OCI-M1 (cell line): Measurements from ENCODE around the gene GALT.
"Not testable (repeated sequence)": the region's sequence is repeated elsewhere in the genome, so short reads cannot be mapped to it uniquely, and the experiment has no call there.

Experiments
- DNase-seq: peaks from one replicate; lab custom pipeline; 2025; lab: John Stamatoyannopoulos, UW

Gene GALT

GRCh38 chr9:34627716-34628655 is 18.5 kb upstream of the GALT start:
- no peak for DNase-seq

GRCh38 chr9:34628656-34629490 is 17.6 kb upstream of the GALT start, which contains the start of gene ARID3C:
TSS of gene ARID3C (minus strand) at chr9:34629066. CDS start at chr9:34628014, 1,052 bp downstream.
- DNase-seq: no peak

DNA sequence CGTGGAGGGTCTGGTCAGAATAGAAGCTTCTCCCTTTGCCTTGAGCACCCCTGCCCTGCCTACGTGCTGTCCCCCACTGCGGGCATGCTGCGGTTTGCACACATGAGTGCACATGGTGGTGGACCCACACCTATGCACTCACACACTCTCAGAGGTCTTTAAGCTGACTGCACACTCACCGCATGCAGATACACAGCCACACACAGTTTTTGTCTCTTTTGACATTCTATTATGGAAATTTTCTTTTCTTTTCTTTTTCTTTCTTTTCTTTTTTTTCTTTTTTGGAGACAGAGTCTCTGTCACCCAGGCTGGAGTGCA is 17.0 kb upstream of the GALT start:
- no peak for DNase-seq

GRCh38 chr9:34630402-34631154 is 15.9 kb upstream of the GALT start:
- DNase-seq: no peak

DNA sequence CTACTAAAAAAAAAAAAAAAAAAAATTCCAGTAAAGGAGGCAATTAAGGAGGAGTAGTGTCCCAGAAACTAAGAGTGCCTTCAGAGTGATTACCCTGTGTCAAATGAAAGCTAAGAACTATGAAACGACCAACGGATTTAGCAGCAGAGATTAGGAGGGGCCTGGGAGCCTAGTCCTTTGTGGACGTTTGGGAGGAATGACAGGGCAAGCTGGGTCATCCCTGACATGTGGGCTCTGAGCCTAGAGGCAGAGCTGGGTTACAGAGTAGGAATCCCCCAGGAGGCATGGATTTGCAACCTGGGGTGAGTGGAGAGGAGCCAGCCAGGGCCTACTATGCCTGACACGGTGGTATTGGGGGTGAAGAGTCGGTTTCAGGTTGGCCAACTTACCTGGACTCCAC is 13.3 kb upstream of the GALT start:
- no peak for DNase-seq

- DNase-seq: peak; percentile 80
These were observed 12.5 kb upstream of the GALT start for GRCh38 chr9:34633851-34634550.

DNA sequence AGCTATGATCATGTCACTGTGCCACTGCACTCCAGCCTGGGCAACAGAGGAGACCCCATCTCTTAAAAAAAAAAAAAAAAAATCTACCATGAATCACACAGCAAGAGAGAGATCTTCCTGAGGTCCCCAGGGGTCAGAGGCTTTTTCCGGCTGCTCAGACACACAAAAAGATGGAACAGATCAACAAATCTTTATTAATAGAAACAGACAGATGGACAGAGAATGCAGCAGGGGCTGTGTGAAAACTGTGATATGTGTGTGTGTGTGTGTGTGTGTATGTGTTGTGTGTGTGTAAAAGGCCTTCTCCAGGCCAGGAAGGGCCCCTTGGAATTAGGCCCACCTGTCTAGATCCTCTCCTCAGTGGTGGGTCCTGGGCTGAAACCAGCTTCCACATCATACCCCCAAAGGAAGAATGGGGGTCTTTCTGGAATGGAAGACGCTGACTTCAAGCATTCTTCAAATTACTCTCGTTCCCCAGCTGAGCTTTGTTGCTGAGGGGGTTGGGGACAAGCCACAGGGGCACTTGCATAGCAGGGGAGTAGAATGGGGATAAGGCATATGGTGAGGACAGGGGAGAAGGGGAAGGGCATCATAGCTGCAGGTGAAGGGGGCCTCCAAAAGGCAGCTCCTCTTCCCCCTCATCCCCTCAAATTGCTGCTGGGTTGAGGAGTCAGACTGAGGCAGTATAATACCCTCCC is 11.8 kb upstream of the GALT start:
- DNase-seq: no peak

DNA sequence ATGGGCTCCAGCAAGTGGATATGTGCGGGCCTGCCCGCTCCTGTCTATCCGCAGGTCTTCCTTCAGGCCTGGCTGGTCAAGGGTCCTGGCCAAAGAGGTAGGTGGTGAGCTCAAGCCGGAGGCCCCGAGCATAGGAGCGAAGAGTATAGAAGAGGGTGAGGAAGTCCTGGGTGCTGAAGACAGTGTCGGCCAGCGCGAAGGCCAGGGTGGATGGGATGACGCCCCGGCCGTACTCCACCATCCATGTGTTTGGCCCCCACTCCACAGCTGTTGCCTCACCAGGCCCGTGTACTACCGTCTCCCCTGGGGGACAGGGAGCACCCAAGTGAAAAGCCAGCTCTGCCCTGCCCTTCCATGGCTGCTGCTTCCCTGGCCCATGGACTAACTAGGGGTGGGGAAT is 10.9 kb upstream of the GALT start:
- no peak for DNase-seq

GRCh38 chr9:34636791-34637355 is 9.6 kb upstream of the GALT start:
- peak; percentile 43 for DNase-seq

DNA sequence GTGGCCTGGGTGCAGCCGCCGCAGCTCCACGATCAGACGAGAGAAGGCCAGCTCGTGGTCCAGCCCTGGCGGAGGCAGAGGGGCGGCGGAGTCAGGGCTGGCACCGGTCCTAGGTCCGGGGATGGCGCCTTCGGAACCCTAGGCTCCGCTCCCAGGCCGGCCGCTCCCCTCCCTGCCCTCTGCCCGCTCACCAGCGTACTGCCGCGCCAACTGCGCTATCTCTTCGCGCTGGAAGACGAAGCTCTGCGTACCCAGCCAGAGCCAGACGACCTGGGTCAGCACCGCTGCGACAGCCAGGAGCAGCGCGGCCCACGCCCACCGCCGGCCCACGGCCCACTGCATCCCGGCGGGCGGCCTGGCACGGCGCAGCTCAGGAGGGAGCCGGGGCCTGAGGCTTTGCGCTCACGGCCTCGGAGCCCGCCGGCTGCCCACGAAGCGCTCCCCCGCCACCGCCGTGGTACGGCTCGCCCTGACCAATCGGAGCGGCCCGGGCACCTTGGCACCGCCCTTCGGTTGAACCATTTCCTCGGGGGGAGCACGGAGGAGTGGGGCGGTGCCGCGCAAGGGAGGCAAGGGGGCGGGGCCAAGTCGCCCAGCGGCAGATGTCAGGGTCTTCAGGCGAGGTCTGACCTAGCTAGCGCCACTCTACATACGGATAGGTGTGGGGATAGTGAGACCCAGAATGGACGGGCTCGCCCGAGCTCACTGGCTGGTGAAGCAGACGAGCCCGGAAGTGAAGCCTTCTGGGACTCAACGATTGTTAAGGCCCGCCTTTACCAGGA is 8.9 kb upstream of the GALT start, which contains the start of gene SIGMAR1:
Gene SIGMAR1 (minus strand): TSS at position 432 of the 782 bp plus-strand sequence. CDS start 90 bp downstream, at position 342.
- peak; percentile 94 for DNase-seq

- DNase-seq: no peak
These were observed 8.4 kb upstream of the GALT start for GRCh38 chr9:34638138-34638445.

- DNase-seq: not testable (repeated sequence)
These were observed 7.2 kb upstream of the GALT start for GRCh38 chr9:34639322-34639721.

- DNase-seq: peak; percentile 14
These were observed 3.8 kb upstream of the GALT start for GRCh38 chr9:34642679-34643078.

GRCh38 chr9:34644766-34645314 is 1.6 kb upstream of the GALT start:
- no peak for DNase-seq

DNA sequence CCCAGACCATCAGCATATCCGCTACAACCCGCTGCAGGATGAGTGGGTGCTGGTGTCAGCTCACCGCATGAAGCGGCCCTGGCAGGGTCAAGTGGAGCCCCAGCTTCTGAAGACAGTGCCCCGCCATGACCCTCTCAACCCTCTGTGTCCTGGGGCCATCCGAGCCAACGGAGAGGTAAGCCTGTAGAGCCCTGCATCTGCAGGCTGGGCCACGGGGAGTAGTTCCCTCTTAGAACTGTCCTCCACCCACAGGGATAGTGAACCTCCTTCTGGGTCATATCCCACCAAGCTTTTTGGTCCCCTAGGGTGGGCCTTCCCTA is 569 bp downstream of the GALT start:
- DNase-seq: no peak

DNA sequence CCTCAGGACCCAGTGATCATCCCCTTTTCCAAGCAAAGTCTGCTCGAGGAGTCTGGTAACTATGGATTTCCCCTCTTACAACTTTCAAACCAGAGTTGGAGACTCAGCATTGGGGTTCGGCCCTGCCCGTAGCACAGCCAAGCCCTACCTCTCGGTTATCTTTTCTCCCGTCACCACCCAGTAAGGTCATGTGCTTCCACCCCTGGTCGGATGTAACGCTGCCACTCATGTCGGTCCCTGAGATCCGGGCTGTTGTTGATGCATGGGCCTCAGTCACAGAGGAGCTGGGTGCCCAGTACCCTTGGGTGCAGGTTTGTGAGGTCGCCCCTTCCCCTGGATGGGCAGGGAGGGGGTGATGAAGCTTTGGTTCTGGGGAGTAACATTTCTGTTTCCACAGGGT is 1.2 kb downstream of the GALT start:
- peak; percentile 40 for DNase-seq

DNA sequence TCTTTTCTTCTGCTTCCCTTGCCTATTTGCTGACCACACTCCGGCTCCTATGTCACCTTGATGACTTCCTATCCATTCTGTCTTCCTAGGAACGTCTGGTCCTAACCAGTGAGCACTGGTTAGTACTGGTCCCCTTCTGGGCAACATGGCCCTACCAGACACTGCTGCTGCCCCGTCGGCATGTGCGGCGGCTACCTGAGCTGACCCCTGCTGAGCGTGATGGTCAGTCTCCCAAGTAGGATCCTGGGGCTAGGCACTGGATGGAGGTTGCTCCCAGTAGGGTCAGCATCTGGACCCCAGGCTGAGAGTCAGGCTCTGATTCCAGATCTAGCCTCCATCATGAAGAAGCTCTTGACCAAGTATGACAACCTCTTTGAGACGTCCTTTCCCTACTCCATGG is 2.2 kb downstream of the GALT start:
- no peak for DNase-seq

GRCh38 chr9:34650816-34651215 is 4.3 kb downstream of the GALT start:
- no peak for DNase-seq

GRCh38 chr9:34651321-34651720 is 4.8 kb downstream of the GALT start:
- DNase-seq: no peak
